Activated CD4-positive, alpha-beta memory T cell treated with anti-CD3 and anti-CD28 coated beads for 36 hours (primary cell): Measurements from ENCODE around the gene DLG2. TPM values are rescaled to one million over a fixed set of nuclear protein-coding genes. Genes with fewer than 3 reads are reported as not detected.

ENCODE experiments used
- CTCF ChIA-PET: fragments of 350-600 bp; sonication (Branson Sonifier 250); formaldehyde crosslinking; loops from one replicate; lab custom pipeline; 2021; ENCODE audit warnings: antibody characterized with exemption, inconsistent platforms; lab: Charles Lee
- POLR2A ChIA-PET: fragments of 350-600 bp; sonication (Branson Sonifier 250); formaldehyde crosslinking; loops from one replicate; lab custom pipeline; 2021; ENCODE audit warnings: antibody characterized with exemption; lab: Charles Lee
- DNase-seq: peaks from one replicate; pipeline ENCODE4 v3.0.0-alpha.2; 2020
- H3K27ac Mint-ChIP-seq: one replicate; pipeline ENCODE4 v1.8.0; 2021; ENCODE audit warnings: mixed read lengths
- H3K27me3 Mint-ChIP-seq: one replicate; pipeline ENCODE4 v1.8.0; 2021; ENCODE audit warnings: mixed read lengths
- H3K36me3 Mint-ChIP-seq: one replicate; pipeline ENCODE4 v1.8.0; 2021; ENCODE audit warnings: mixed read lengths
- H3K4me1 Mint-ChIP-seq: one replicate; pipeline ENCODE4 v1.8.0; 2021; ENCODE audit warnings: low read depth, mixed read lengths
- H3K4me3 Mint-ChIP-seq: one replicate; pipeline ENCODE4 v1.8.0; 2021; ENCODE audit warnings: mild to moderate bottlenecking, mixed read lengths
- H3K9me3 Mint-ChIP-seq: one replicate; pipeline ENCODE4 v1.8.0; 2021; ENCODE audit warnings: mixed read lengths
- intact Hi-C: fragments of 100-400 bp; cut with micrococcal nuclease; formaldehyde crosslinking; loops from one replicate; pipeline ENCODE4 v1.15.1; 2023
- total RNA-seq, 2 experiments: library from RNA; stranded (reverse); gene quantifications; one replicate each; pipeline ENCODE4 v1.2.3, GENCODE V29; 2021

The DLG2 gene
- total RNA-seq, 2 experiments from 2014 or later: 1.7 to 2.1 TPM

DNA sequence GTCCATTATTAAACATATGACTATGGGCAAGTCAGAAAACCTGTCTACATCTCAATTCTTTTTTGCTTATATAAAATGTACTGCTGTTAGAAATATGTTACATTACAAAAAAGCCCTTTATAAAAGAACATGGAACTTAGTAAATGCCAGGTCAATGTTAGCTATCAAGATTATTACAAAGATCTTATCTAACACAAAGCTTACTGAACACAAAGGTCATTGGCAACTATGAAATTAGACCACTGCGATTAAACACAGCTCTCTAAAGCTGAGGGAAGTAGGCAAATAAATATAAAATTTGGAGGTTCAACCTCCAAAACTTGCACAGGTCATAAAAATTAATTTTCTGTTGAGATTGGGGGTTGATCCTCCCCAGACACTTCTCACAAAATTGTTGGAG lies 1648.2 kb downstream of the DLG2 start:
- ChIA-PET POLR2A (no interaction called here), CTCF (no interaction called here)
- Mint-ChIP-seq H3K27me3 (no peaks in the 10 kb centered on the region), H3K27ac (no peak overlapping the region), H3K36me3 (no peaks in the 10 kb centered on the region), H3K4me3 (no peak overlapping the region), H3K9me3 (no peaks in the 10 kb centered on the region), H3K4me1 (no peaks in the 10 kb centered on the region)
- no peak for DNase-seq
- intact Hi-C loops: no loop called here

GRCh38 chr11:83976086-83976485 lies 1651.1 kb downstream of the DLG2 start:
- CTCF ChIA-PET: no interaction called here
- no peak for DNase-seq
- H3K27me3 Mint-ChIP-seq: no peaks in the 10 kb centered on the region
- intact Hi-C loops: no loop called here
- no peaks in the 10 kb centered on the region for H3K4me1 Mint-ChIP-seq
- H3K27ac Mint-ChIP-seq: no peak overlapping the region
- peaks cover 4% of the 10 kb centered on the region for H3K9me3 Mint-ChIP-seq
- H3K4me3 Mint-ChIP-seq: no peak overlapping the region
- POLR2A ChIA-PET: no interaction called here
- H3K36me3 Mint-ChIP-seq: no peaks in the 10 kb centered on the region

DNA sequence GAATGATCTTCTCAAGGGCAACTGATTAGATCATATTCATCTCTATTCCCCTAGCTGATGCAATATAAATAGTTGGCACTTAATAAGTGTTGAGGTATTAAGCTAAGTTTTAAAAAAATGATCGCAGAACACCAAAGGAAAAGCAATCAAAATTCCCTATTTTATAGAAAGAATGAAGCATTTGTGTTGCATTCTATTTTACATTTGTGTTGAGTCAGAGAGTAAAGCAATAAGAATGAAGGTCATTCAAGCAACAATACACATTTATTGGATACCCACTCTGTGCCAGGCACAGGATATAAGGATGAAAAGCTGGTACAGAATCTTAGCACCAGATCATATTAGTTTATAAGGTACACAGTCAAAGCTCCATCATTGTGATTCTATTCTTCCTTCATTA lies 1654.6 kb downstream of the DLG2 start:
- Mint-ChIP-seq H3K9me3 (peaks cover 4% of the 10 kb centered on the region), H3K27ac (no peak overlapping the region), H3K36me3 (no peaks in the 10 kb centered on the region), H3K4me1 (no peaks in the 10 kb centered on the region), H3K27me3 (no peaks in the 10 kb centered on the region), H3K4me3 (no peak overlapping the region)
- POLR2A ChIA-PET: no interaction called here
- CTCF ChIA-PET: no interaction called here
- no peak for DNase-seq
- intact Hi-C loops: no loop called here

GRCh38 chr11:83971063-83971462 lies 1656.1 kb downstream of the DLG2 start:
- Mint-ChIP-seq H3K27me3 (no peaks in the 10 kb centered on the region), H3K9me3 (peaks cover 4% of the 10 kb centered on the region), H3K4me1 (no peaks in the 10 kb centered on the region), H3K4me3 (no peak overlapping the region), H3K27ac (no peak overlapping the region), H3K36me3 (no peaks in the 10 kb centered on the region)
- intact Hi-C loops: no loop called here
- DNase-seq: no peak
- CTCF ChIA-PET: no interaction called here
- POLR2A ChIA-PET: no interaction called here

DNA sequence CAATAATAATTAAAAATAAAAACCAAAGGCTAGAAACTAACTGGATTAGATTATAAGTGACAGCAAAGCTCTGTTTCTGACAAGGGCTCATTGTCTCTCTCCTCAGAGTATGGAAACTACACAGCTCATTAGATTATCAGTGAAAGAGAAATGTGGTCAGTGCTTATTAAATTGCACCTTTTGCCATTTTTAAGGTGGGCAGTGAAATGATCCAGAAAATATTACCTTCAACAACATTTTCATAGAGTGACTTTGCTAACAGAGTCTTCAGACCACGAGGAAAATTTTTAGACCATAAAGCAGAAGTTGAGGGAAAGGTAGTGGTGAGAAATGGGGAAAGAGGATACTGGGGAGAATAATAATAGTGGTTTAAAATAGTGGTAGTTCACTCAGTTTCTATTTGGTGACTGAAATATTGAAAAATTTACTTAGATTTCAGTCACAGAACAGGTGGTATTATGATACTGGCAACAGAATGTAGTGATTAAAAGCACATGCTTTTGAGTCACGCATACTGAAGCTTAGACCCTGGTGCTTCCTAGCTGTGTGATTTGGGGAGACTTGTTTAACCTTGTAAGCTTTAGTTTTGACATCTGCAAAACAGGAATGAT lies 1657.0 kb downstream of the DLG2 start:
- H3K9me3 Mint-ChIP-seq: peaks cover 4% of the 10 kb centered on the region
- H3K4me3 Mint-ChIP-seq: no peak overlapping the region
- no peaks in the 10 kb centered on the region for H3K4me1 Mint-ChIP-seq
- intact Hi-C loops: no loop called here
- no peak for DNase-seq
- H3K27me3 Mint-ChIP-seq: no peaks in the 10 kb centered on the region
- ChIA-PET POLR2A (no interaction called here), CTCF (no interaction called here)
- no peaks in the 10 kb centered on the region for H3K36me3 Mint-ChIP-seq
- no peak overlapping the region for H3K27ac Mint-ChIP-seq

GRCh38 chr11:83957038-83957900 lies 1669.9 kb downstream of the DLG2 start:
- H3K36me3 Mint-ChIP-seq: no peaks in the 10 kb centered on the region
- no peaks in the 10 kb centered on the region for H3K4me1 Mint-ChIP-seq
- no peaks in the 10 kb centered on the region for H3K27me3 Mint-ChIP-seq

GRCh38 chr11:83956119-83956697 lies 1670.9 kb downstream of the DLG2 start:
- Mint-ChIP-seq H3K27me3 (no peaks in the 10 kb centered on the region), H3K9me3 (no peaks in the 10 kb centered on the region), H3K4me1 (no peaks in the 10 kb centered on the region), H3K36me3 (no peaks in the 10 kb centered on the region), H3K4me3 (no peak overlapping the region), H3K27ac (no peak overlapping the region)
- intact Hi-C loops: no loop called here
- DNase-seq: no peak
- ChIA-PET CTCF (no interaction called here), POLR2A (no interaction called here)

More at GRCh38 chr11:83957038-83957900, 1669.9 kb downstream of the DLG2 start:
- no peak overlapping the region for H3K4me3 Mint-ChIP-seq
- intact Hi-C loops: no loop called here
- CTCF ChIA-PET: no interaction called here
- POLR2A ChIA-PET: no interaction called here
- H3K27ac Mint-ChIP-seq: no peak overlapping the region
- no peak for DNase-seq
- H3K9me3 Mint-ChIP-seq: no peaks in the 10 kb centered on the region

- H3K27me3 Mint-ChIP-seq: no peaks in the 10 kb centered on the region
- intact Hi-C loops: no loop called here
- H3K27ac Mint-ChIP-seq: no peak overlapping the region
- ChIA-PET POLR2A (no interaction called here), CTCF (no interaction called here)
- no peak overlapping the region for H3K4me3 Mint-ChIP-seq
- no peak for DNase-seq
- no peaks in the 10 kb centered on the region for H3K36me3 Mint-ChIP-seq
- no peaks in the 10 kb centered on the region for H3K4me1 Mint-ChIP-seq
- H3K9me3 Mint-ChIP-seq: no peaks in the 10 kb centered on the region
These were observed 1672.4 kb downstream of the DLG2 start for GRCh38 chr11:83954780-83955179.

GRCh38 chr11:83951521-83951920 lies 1675.6 kb downstream of the DLG2 start:
- Mint-ChIP-seq H3K36me3 (no peaks in the 10 kb centered on the region), H3K4me3 (no peak overlapping the region), H3K4me1 (no peaks in the 10 kb centered on the region), H3K9me3 (no peaks in the 10 kb centered on the region), H3K27ac (no peak overlapping the region), H3K27me3 (no peaks in the 10 kb centered on the region)
- CTCF ChIA-PET: no interaction called here
- intact Hi-C loops: no loop called here
- POLR2A ChIA-PET: no interaction called here
- no peak for DNase-seq

- intact Hi-C loops: no loop called here
- ChIA-PET POLR2A (no interaction called here), CTCF (no interaction called here)
- Mint-ChIP-seq H3K9me3 (no peaks in the 10 kb centered on the region), H3K27ac (no peak overlapping the region), H3K27me3 (no peaks in the 10 kb centered on the region), H3K4me3 (no peak overlapping the region), H3K4me1 (no peaks in the 10 kb centered on the region), H3K36me3 (no peaks in the 10 kb centered on the region)
- DNase-seq: no peak
These were observed 1678.9 kb downstream of the DLG2 start for GRCh38 chr11:83948200-83948599.

- H3K4me3 Mint-ChIP-seq: no peak overlapping the region
- DNase-seq: no peak
- H3K27me3 Mint-ChIP-seq: no peaks in the 10 kb centered on the region
- H3K27ac Mint-ChIP-seq: no peak overlapping the region
- intact Hi-C loops: no loop called here
- CTCF ChIA-PET: no interaction called here
- no peaks in the 10 kb centered on the region for H3K36me3 Mint-ChIP-seq
- POLR2A ChIA-PET: no interaction called here
- peaks cover 4% of the 10 kb centered on the region for H3K9me3 Mint-ChIP-seq
- H3K4me1 Mint-ChIP-seq: no peaks in the 10 kb centered on the region
These were observed 1681.2 kb downstream of the DLG2 start for GRCh38 chr11:83945976-83946375.

- intact Hi-C loops: no loop called here
- Mint-ChIP-seq H3K9me3 (peaks cover 7% of the 10 kb centered on the region), H3K27ac (no peak overlapping the region), H3K27me3 (no peaks in the 10 kb centered on the region), H3K36me3 (no peaks in the 10 kb centered on the region), H3K4me1 (no peaks in the 10 kb centered on the region), H3K4me3 (no peak overlapping the region)
- POLR2A ChIA-PET: no interaction called here
- DNase-seq: no peak
- CTCF ChIA-PET: no interaction called here
These were observed 1686.1 kb downstream of the DLG2 start for GRCh38 chr11:83941050-83941449.
